Peyer's patch (tissue), 4 donors: ENCODE measurements around the gene STIM2. TPM values are rescaled to one million over a fixed set of nuclear protein-coding genes. Genes with fewer than 3 reads are reported as not detected.

Experiments used
- DNase-seq, 3 donors: peaks; one replicate each; pipeline ENCODE4 v3.0.0-alpha.2; 2017 to 2019
- H3K27ac ChIP-seq, 4 donors: fragments of 200-600 bp; sonication (generic); one replicate each; pipeline ENCODE4 v1.5.1; 2016 to 2019
- H3K27me3 ChIP-seq, 2 donors: fragments of 200-600 bp; sonication (generic); one replicate each; pipeline ENCODE4 v1.5.1; 2019
- H3K36me3 ChIP-seq, 3 donors: fragments of 200-600 bp; sonication (generic); one replicate each; pipeline ENCODE4 v1.5.1; 2016 to 2019
- H3K4me1 ChIP-seq, 4 donors: fragments of 200-600 bp; sonication (generic); one replicate each; pipeline ENCODE4 v1.5.1; 2016 to 2019
- H3K4me3 ChIP-seq, 4 donors: fragments of 200-600 bp; sonication (generic); 1 replicate in 3 of 4; 2 replicates in 1 of 4; pipeline ENCODE4 v1.5.1; 2016 to 2019; ENCODE audit warnings: mild to moderate bottlenecking in 1 of 4
- H3K9me3 ChIP-seq, 4 donors: fragments of 200-600 bp; sonication (generic); one replicate each; pipeline ENCODE4 v1.5.1; 2016 to 2019; ENCODE audit warnings: mild to moderate bottlenecking in 1 of 4
- CTCF ChIP-seq, 6 experiments: fragments of 450-650 bp in 4 of 6; fragments of 200-600 bp in 2 of 6; sonication (generic) in 1 of 6; IDR thresholded peaks; one replicate each; pipeline ENCODE4 v1.5.1; 2017 to 2019; ENCODE audit warnings: antibody characterized with exemption in 6 of 6, mild to moderate bottlenecking in 3 of 6, moderate library complexity in 1 of 6
- POLR2A ChIP-seq, 2 donors: fragments of 450-650 bp; IDR thresholded peaks; one replicate each; pipeline ENCODE4 v1.5.1; 2017; ENCODE audit warnings: antibody characterized with exemption in 2 of 2, mild to moderate bottlenecking in 2 of 2, moderate library complexity in 2 of 2
- total RNA-seq, 4 donors: library from RNA; depleted of rRNA; stranded (reverse); fragments of >200 nt; gene quantifications; one replicate each; pipeline ENCODE4 v1.1.0, GENCODE V29; 2016

Gene STIM2
- total RNA-seq, 4 donors from 2014 or later: 35.7 to 82.5 (median 39.2) TPM

- H3K27me3 ChIP-seq: no peaks in the 10 kb centered on the region
- no peak for TF ChIP-seq POLR2A (IDR thresholded peaks at IDR 0.05)
- no peak for TF ChIP-seq CTCF (IDR thresholded peaks at IDR 0.05)
- H3K4me3 ChIP-seq: no peak overlapping the region
Measured at GRCh38 chr4:26871611-26872010, 11.0 kb downstream of the STIM2 start.

GRCh38 chr4:26873391-26874026 lies 12.9 kb downstream of the STIM2 start:
- TF ChIP-seq POLR2A (IDR thresholded peaks at IDR 0.05) (no peak), CTCF (IDR thresholded peaks at IDR 0.05) (no peak)
- Histone ChIP-seq H3K27me3 (no peaks in the 10 kb centered on the region), H3K4me3 (no peak overlapping the region), H3K27ac (peak overlapping the region; percentile 2 to 49 (median 10)), H3K36me3 (no peaks in the 10 kb centered on the region), H3K9me3 (no peaks in the 10 kb centered on the region), H3K4me1 (peaks cover 0 to 12% (median 2%) of the 10 kb centered on the region in 4 donors)
- DNase-seq: peak in 2 of 3 donors; percentile 48 to 74

More at GRCh38 chr4:26871611-26872010, 11.0 kb downstream of the STIM2 start:
- DNase-seq: no peak
- H3K9me3 ChIP-seq: no peaks in the 10 kb centered on the region
- peaks cover 0 to 12% (median 5%) of the 10 kb centered on the region in 4 donors for H3K4me1 ChIP-seq
- no peaks in the 10 kb centered on the region for H3K36me3 ChIP-seq
- H3K27ac ChIP-seq: no peak overlapping the region

GRCh38 chr4:26874110-26874509 lies 13.5 kb downstream of the STIM2 start:
- peak overlapping the region in 2 of 4 donors; percentile 2 to 49 for H3K27ac ChIP-seq
- H3K27me3 ChIP-seq: no peaks in the 10 kb centered on the region
- H3K9me3 ChIP-seq: no peaks in the 10 kb centered on the region
- TF ChIP-seq POLR2A (IDR thresholded peaks at IDR 0.05): no peak
- DNase-seq: no peak
- H3K36me3 ChIP-seq: no peaks in the 10 kb centered on the region
- no peak overlapping the region for H3K4me3 ChIP-seq
- H3K4me1 ChIP-seq: peaks cover 0 to 12% (median 2%) of the 10 kb centered on the region in 4 donors

- no peak for TF ChIP-seq CTCF (IDR thresholded peaks at IDR 0.05)
- no peaks in the 10 kb centered on the region for H3K27me3 ChIP-seq
- H3K9me3 ChIP-seq: no peaks in the 10 kb centered on the region
- H3K36me3 ChIP-seq: no peaks in the 10 kb centered on the region
- H3K27ac ChIP-seq: no peak overlapping the region
- H3K4me1 ChIP-seq: peaks cover 0 to 12% (median 2%) of the 10 kb centered on the region in 4 donors
- no peak overlapping the region for H3K4me3 ChIP-seq
- no peak for DNase-seq
Measured at GRCh38 chr4:26877406-26877805, 16.8 kb downstream of the STIM2 start.

- H3K4me3 ChIP-seq: no peak overlapping the region
- no peaks in the 10 kb centered on the region for H3K36me3 ChIP-seq
- no peaks in the 10 kb centered on the region for H3K9me3 ChIP-seq
- H3K27ac ChIP-seq: peak overlapping the region in 3 of 4 donors; percentile 28 to 50 (median 31)
- no peaks in the 10 kb centered on the region for H3K27me3 ChIP-seq
- no peak for TF ChIP-seq CTCF (IDR thresholded peaks at IDR 0.05)
- TF ChIP-seq POLR2A (IDR thresholded peaks at IDR 0.05): no peak
- H3K4me1 ChIP-seq: peaks cover 0 to 12% (median 2%) of the 10 kb centered on the region in 4 donors
- no peak for DNase-seq
Measured at GRCh38 chr4:26877961-26878360, 17.3 kb downstream of the STIM2 start.

GRCh38 chr4:26878794-26879391 lies 18.3 kb downstream of the STIM2 start:
- H3K4me3 ChIP-seq: no peak overlapping the region
- TF ChIP-seq POLR2A (IDR thresholded peaks at IDR 0.05): no peak
- TF ChIP-seq CTCF (IDR thresholded peaks at IDR 0.05): no peak
- H3K27ac ChIP-seq: peak overlapping the region in 3 of 4 donors; percentile 28 to 50 (median 31)
- DNase-seq: no peak
- no peaks in the 10 kb centered on the region for H3K36me3 ChIP-seq
- H3K9me3 ChIP-seq: no peaks in the 10 kb centered on the region
- peaks cover 0 to 4% (median 2%) of the 10 kb centered on the region in 4 donors for H3K4me1 ChIP-seq
- H3K27me3 ChIP-seq: no peaks in the 10 kb centered on the region
